H1 (cell line): Measurements from ENCODE around the gene OBSCN. TPM values are rescaled to one million over a fixed set of nuclear protein-coding genes. Genes with fewer than 3 reads are reported as not detected.

Experiments used
- HDAC6 ChIP-seq: IDR thresholded peaks from one replicate; pipeline ENCODE4 v1.7.1; 2012; ENCODE audit warnings: low read depth, mild to moderate bottlenecking, inconsistent platforms, low read length, moderate library complexity
- KDM4A ChIP-seq: IDR thresholded peaks from one replicate; pipeline ENCODE4 v1.7.1; 2012; ENCODE audit warnings: low read depth, mild to moderate bottlenecking, moderate library complexity, low read length, inconsistent platforms; ENCODE audit not compliant: severe bottlenecking
- NANOG ChIP-seq: IDR thresholded peaks from 2 replicates; pipeline ENCODE4 v1.6.1; 2011; ENCODE audit warnings: low read length, low read depth, mild to moderate bottlenecking, inconsistent platforms; ENCODE audit not compliant: insufficient read depth, poor library complexity, severe bottlenecking
- SIX5 ChIP-seq: IDR thresholded peaks from 2 replicates; pipeline ENCODE4 v1.6.1; 2011; ENCODE audit warnings: mild to moderate bottlenecking, low read depth, low read length
- TEAD4 ChIP-seq: IDR thresholded peaks from 2 replicates; pipeline ENCODE4 v1.6.1; 2012; ENCODE audit warnings: low read depth, low read length, inconsistent platforms, mixed read lengths
- polyA plus RNA-seq, 7 experiments: library from polyadenylated mRNA; depleted of rRNA in 3 of 7; stranded (reverse) in 5 of 7; unstranded in 2 of 7; fragments of >200 nt in 5 of 7; fragments of 200-250 nt in 2 of 7; gene quantifications; 1 replicate in 5 of 7; 2 replicates in 1 of 7; 4 replicates in 1 of 7; pipeline versions ENCODE4 v1.2.1 to v1.2.3, GENCODE V29; 2011 to 2013; ENCODE audit warnings: missing spikeins in 2 of 7, mixed read lengths in 2 of 7
- total RNA-seq: library from RNA; stranded (reverse); fragmentation: NEBNext Ultra II Directional; extraction: Animal tissue kit (Norgen Biotek cat#: 25700); gene quantifications from 2 replicates; pipeline ENCODE4 v1.2.1, GENCODE V29; 2021

OBSCN gene
- total and polyA plus RNA-seq, 2 of the 8 experiments (the other 6 are each of a cell fraction or from before 2014, with no cell fraction given): 7.5 to 28.4 TPM

- TF ChIP-seq HDAC6 (no peak), NANOG (no peak), SIX5 (no peak), KDM4A (no peak), TEAD4 (no peak)
Observed at GRCh38 chr1:228210712-228211530, 3.1 kb downstream of the OBSCN start (continued).
